Activated naive CD8-positive, alpha-beta T cell (primary cell): ENCODE measurements around the gene GPN1.
A peak's percentile ranks its signal among the peaks of the same experiment; 100 is the strongest.
"Not testable (repeated sequence)": the region's sequence is repeated elsewhere in the genome, so short reads cannot be mapped to it uniquely, and the experiment has no call there.

Experiments
- H3K27ac Mint-ChIP-seq: one replicate; pipeline ENCODE4 v1.8.0; 2021; ENCODE audit warnings: mixed read lengths
- H3K27me3 Mint-ChIP-seq: one replicate; pipeline ENCODE4 v1.8.0; 2021; ENCODE audit warnings: mixed read lengths
- H3K36me3 Mint-ChIP-seq: one replicate; pipeline ENCODE4 v1.8.0; 2021; ENCODE audit warnings: mixed read lengths
- H3K4me1 Mint-ChIP-seq: one replicate; pipeline ENCODE4 v1.8.0; 2021; ENCODE audit warnings: low read depth, mixed read lengths
- H3K4me3 Mint-ChIP-seq: one replicate; pipeline ENCODE4 v1.8.0; 2021; ENCODE audit warnings: mild to moderate bottlenecking, mixed read lengths
- H3K9me3 Mint-ChIP-seq: one replicate; pipeline ENCODE4 v1.8.0; 2021; ENCODE audit warnings: low read depth, mixed read lengths

Gene GPN1

DNA sequence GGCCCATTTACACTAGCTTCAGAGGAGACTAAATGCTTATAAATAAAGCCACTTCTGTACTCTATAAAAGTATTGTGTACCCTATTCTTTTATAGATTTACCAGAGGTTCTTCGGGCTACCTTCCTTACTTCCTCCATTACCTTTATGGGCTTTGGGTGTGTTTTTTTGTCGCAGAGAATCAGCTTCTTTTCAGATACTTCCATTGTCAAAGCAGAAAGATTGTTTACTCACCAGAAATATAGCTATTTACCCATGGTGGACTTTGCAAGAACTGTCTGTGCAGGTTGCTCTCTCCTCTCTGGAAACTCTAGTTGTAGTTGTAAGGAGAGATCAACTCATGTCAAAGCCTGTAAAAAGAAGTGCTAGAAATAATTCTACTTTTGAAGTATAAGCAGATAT is 14.9 kb upstream of the GPN1 start:
- Mint-ChIP-seq H3K4me3 (no peak overlapping the region), H3K4me1 (no peaks in the 10 kb centered on the region), H3K27ac (no peak overlapping the region), H3K9me3 (no peaks in the 10 kb centered on the region), H3K27me3 (no peaks in the 10 kb centered on the region), H3K36me3 (peaks cover 17% of the 10 kb centered on the region)

DNA sequence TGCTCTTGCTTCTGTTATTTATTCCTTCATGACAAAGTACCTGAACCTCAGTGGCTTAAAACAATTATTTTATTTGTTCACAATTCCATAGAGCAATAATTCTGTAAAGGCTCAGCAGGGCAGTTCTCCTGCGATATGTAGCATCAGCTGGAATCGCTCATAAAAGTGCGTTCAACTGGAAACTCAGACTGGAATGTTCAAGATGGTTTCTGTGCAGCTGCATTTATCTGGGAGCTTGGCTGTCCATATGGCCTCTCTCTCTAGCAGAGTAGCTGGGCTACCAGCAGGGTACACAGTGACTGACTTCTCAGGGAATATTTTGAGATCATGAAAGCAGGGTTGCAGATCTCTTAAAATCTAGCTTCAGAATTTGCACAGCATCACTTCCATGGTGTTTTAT is 13.5 kb upstream of the GPN1 start:
- Mint-ChIP-seq H3K27me3 (no peaks in the 10 kb centered on the region), H3K36me3 (peaks cover 17% of the 10 kb centered on the region), H3K4me1 (no peaks in the 10 kb centered on the region), H3K4me3 (no peak overlapping the region), H3K27ac (no peak overlapping the region), H3K9me3 (no peaks in the 10 kb centered on the region)

DNA sequence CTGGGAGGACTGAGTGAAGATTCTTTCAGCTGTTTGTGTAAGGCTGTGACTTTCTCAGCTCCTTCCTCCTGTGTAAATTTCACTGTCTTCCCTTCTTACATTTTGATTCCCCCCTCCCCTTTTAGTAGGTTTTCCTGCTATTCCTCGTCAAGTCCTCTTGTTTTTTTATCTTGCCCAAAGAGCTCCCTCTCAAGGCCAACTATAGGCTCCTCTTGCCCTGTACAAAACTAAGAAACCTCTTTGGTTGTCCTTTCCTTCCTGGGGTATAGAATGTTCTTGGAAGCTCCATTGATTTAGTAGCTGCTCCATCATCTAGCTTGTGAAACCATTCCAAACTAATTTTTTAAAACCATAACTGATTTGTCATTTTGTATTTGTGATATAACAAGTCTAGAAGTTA is 7.3 kb upstream of the GPN1 start:
- Mint-ChIP-seq H3K9me3 (no peaks in the 10 kb centered on the region), H3K27ac (peak overlapping the region; percentile 46), H3K36me3 (peaks cover 11% of the 10 kb centered on the region), H3K4me1 (no peaks in the 10 kb centered on the region), H3K4me3 (no peak overlapping the region), H3K27me3 (no peaks in the 10 kb centered on the region)

DNA sequence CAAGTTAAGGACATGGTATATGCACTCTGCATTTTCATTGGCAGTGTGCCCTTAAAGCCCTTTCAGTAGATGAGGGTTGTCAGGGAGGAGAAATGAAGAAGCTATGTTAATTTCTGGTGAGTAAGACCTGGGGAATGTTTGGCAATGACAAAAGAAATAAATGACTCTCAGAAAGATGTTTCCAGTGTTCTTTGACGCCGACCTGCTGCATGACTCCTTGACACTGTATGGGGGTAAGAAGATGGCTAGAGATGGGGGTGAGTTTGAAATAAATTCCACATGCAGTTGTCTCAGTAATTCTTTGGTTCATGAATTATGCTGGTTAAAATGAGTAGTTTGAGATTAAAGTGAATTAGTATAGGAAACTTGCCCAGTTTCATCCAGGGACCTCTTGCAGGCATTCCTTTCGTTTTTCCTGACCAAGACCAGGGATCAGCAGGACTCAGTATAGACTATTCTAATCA is 5.9 kb upstream of the GPN1 start:
- Mint-ChIP-seq H3K36me3 (peaks cover 4% of the 10 kb centered on the region), H3K4me3 (no peak overlapping the region), H3K9me3 (no peaks in the 10 kb centered on the region), H3K27ac (no peak overlapping the region), H3K4me1 (peaks cover 11% of the 10 kb centered on the region), H3K27me3 (no peaks in the 10 kb centered on the region)

DNA sequence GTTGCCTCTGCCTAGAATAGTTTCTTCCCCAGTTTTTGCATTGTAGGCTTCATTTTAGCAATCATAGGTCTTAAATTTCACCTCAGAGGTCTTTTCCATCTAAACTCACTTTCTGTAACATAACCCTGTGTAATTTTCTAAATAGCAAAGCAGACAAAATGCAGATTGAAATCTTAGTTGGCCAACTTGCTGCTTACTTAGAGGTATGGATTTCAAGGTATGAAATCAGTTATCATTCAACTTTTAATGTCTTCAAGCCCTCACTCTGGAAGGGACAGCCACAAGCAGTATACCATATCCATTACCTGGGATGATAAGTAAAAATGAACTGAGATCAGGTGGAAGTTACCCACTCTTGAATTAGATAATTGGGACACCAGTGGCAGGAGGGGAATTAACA is 3.9 kb upstream of the GPN1 start:
- Mint-ChIP-seq H3K27me3 (no peaks in the 10 kb centered on the region), H3K36me3 (peaks cover 2% of the 10 kb centered on the region), H3K4me3 (no peak overlapping the region), H3K27ac (peak overlapping the region; percentile 31), H3K4me1 (peaks cover 15% of the 10 kb centered on the region), H3K9me3 (no peaks in the 10 kb centered on the region)

DNA sequence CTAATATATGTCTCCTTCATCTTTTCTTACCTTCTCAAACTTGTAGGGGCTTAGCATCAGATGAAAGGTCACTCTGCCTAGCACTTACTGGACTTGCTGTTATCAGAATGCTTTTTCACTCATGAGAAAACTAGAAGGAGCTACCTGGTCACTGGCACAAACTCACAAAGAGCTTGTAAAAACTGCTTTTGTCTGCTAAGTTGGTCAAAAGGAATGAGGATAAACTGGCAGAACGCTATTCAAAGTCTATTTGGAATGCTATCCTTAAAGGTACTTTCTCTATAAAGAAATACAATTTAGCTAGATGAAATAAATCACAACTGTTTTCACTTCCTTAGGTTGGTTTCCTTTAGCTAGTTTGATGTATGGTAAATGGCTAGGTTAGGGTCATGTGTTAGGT is 2.5 kb upstream of the GPN1 start:
- H3K27ac Mint-ChIP-seq, H3K36me3 Mint-ChIP-seq, H3K4me3 Mint-ChIP-seq, H3K9me3 Mint-ChIP-seq, H3K27me3 Mint-ChIP-seq: not testable (repeated sequence)
- peaks cover 23% of the 10 kb centered on the region for H3K4me1 Mint-ChIP-seq

DNA sequence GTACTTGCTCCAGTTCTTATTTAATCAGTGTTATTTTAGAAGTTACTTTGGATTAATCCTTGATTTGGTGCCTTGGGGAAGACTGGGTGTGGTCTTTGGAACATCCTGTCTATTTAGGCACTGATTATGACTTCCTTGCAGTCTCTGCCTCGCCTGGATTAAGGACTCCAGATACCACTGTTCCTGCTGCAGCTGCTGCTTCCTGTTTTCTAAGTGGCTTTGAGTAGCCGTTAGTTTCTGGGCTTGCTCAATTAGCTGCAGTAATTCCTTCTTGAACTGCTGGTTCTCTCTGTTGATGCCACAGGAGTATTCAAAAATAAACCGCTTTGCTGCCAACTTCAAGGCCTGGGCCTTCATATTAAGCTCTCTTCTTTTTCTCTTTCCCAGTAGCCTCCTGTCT is 1.9 kb upstream of the GPN1 start:
- H3K4me3 Mint-ChIP-seq, H3K36me3 Mint-ChIP-seq, H3K27me3 Mint-ChIP-seq, H3K9me3 Mint-ChIP-seq, H3K27ac Mint-ChIP-seq: not testable (repeated sequence)
- H3K4me1 Mint-ChIP-seq: peaks cover 29% of the 10 kb centered on the region

DNA sequence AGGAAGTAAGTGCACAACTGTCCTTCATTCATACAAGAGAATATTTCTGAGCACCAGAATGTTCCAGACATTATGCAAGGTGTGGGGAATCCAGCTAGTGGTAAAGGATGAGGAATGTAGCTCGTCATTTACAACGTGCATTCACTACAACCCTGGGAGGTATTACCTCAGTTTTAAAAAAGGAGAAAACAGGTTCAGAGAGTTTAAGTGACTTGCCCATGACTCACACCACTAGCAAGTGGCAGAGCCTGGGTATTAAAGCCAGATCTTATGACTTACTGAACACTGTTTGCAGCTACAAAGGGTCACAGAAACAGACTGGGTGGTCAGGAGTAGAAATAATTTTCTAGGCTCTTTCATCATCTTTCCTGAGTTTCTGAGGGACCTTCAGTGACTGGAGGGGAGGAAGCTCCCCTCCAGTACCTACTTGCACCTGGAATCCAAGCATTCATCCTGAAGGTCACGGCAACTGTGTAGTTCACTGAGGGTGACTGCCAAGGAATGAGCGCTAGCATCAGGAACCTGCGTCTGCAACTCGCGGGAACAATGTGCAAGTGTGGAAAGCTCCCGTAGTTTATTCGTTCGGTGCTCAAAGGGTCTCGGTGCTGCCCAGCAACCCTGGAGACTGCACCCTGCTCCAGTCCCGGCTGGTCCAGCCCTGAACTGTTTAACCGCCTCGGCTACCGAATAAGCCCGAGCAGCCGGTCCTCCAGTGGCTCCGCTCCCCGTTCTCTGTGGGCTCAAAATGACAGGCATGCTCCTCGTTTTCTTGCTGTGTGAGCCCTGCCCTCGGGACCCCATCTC is 685 bp upstream of the GPN1 start:
- Mint-ChIP-seq H3K27ac (no peak overlapping the region), H3K4me3 (no peak overlapping the region), H3K27me3 (no peaks in the 10 kb centered on the region), H3K36me3 (peaks cover 9% of the 10 kb centered on the region), H3K9me3 (no peaks in the 10 kb centered on the region), H3K4me1 (peaks cover 36% of the 10 kb centered on the region)

DNA sequence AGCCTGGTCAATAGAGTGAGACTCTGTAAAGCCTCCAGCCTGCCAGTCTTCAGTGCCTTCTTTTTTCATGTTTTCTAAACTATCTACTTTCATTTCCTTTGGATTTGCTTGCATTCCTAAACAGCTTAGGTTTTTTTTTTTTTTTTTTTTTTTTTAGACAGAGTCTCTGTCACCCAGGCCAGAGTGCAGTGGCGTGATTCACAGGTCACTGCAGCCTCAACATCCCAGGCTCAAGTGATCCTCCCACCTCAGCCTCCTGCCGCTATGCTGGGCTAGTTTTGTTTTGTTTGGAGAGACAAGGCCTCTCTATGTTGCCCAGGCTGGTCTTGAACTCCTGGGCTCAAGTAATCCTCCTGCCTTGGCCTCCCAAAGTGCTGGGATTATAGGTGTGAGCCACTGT is 1.4 kb downstream of the GPN1 start:
- H3K27ac Mint-ChIP-seq: peak overlapping the region; percentile 46
- H3K4me1 Mint-ChIP-seq: peaks cover 39% of the 10 kb centered on the region
- H3K27me3 Mint-ChIP-seq, H3K9me3 Mint-ChIP-seq, H3K4me3 Mint-ChIP-seq: not testable (repeated sequence)
- peaks cover 17% of the 10 kb centered on the region for H3K36me3 Mint-ChIP-seq

DNA sequence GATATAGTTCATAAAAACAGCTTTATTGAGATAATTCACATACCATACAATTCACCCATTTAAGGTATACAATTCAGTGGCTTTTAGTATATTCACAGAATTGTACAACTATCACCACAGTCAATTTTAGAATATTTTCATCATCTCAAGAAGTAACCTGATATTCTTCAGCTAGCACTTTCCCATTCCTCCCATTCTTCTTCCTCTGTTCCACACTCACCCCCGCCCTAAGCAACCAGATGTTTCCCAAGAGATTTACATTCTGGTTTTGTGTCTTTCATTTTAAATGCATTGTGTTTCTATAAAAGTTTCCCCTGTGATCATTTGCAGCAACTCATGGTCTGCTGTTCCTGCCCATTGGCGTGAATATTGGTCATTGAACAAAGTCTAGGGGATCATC is 5.4 kb downstream of the GPN1 start:
- no peaks in the 10 kb centered on the region for H3K27me3 Mint-ChIP-seq
- no peak overlapping the region for H3K27ac Mint-ChIP-seq
- H3K9me3 Mint-ChIP-seq: no peaks in the 10 kb centered on the region
- H3K36me3 Mint-ChIP-seq: peaks cover 24% of the 10 kb centered on the region
- H3K4me1 Mint-ChIP-seq: peaks cover 49% of the 10 kb centered on the region
- H3K4me3 Mint-ChIP-seq: no peak overlapping the region

DNA sequence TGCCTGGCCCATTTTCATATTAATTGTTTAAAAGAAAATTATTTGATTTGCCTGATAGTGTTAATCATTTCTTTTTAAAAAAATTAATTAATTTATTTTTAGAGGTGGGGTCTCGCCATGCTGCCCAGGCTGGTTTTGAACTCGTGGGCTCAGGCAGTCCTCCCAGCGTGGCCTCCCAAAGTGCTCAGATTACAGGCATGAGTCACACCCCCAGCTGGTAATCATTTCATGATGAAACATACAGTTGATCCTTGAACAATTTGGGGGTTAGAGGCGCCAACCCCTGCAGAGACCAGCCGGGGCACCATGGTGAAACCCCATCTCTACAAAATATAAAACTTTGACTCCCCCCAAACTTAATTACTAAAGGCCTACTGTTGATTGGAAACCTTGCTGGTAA is 7.9 kb downstream of the GPN1 start:
- Mint-ChIP-seq H3K36me3 (peaks cover 27% of the 10 kb centered on the region), H3K27me3 (no peaks in the 10 kb centered on the region), H3K27ac (no peak overlapping the region), H3K4me1 (peaks cover 41% of the 10 kb centered on the region), H3K9me3 (no peaks in the 10 kb centered on the region), H3K4me3 (no peak overlapping the region)

DNA sequence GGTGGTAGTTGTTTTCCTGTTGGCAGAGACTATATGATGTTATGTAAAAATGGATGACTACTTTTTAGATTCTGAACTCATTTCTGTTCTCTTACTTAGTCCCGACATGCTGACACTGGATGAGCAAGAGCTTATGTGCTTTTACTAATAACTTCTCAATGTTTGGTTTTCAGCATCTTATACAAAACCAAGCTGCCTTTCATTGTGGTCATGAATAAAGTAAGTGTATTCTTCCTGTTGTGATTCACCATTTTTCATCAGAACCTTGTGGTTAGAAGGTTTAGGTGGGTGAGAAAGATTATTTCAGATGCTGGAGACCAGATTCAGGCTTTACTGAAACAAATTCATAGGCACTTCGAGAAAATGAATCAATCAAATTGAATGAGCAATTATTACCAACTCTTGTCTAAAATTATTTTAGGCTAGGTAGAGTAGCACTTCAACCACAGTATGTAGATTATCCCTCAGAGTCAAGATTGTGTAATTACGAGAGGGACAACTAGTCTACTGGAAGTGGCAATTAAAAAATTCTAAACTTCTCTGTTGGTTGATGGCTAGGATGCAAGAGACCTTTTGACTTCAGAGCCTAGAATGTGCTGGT is 9.3 kb downstream of the GPN1 start:
- no peaks in the 10 kb centered on the region for H3K27me3 Mint-ChIP-seq
- peak overlapping the region; percentile 98 for H3K27ac Mint-ChIP-seq
- peak overlapping the region; percentile 85 for H3K4me3 Mint-ChIP-seq
- H3K36me3 Mint-ChIP-seq: peaks cover 24% of the 10 kb centered on the region
- no peaks in the 10 kb centered on the region for H3K9me3 Mint-ChIP-seq
- H3K4me1 Mint-ChIP-seq: peaks cover 33% of the 10 kb centered on the region

DNA sequence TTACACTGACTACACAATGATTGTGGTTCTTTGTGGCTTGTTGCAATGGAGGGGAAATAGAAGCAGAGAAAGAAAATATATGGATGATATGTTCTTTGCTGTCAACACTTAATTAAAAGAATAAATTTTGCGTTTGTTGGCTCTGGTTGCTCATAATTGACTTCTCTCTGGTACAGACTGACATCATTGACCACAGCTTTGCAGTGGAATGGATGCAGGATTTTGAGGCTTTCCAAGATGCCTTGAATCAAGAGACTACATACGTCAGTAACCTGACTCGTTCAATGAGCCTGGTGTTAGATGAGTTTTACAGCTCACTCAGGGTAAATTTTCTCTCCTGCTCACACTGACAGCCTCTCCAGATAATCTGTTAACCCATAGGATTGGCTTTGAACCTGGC is 9.9 kb downstream of the GPN1 start:
- no peaks in the 10 kb centered on the region for H3K9me3 Mint-ChIP-seq
- H3K4me3 Mint-ChIP-seq: peak overlapping the region; percentile 85
- peaks cover 33% of the 10 kb centered on the region for H3K4me1 Mint-ChIP-seq
- H3K27me3 Mint-ChIP-seq: no peaks in the 10 kb centered on the region
- peaks cover 23% of the 10 kb centered on the region for H3K36me3 Mint-ChIP-seq
- peak overlapping the region; percentile 98 for H3K27ac Mint-ChIP-seq

DNA sequence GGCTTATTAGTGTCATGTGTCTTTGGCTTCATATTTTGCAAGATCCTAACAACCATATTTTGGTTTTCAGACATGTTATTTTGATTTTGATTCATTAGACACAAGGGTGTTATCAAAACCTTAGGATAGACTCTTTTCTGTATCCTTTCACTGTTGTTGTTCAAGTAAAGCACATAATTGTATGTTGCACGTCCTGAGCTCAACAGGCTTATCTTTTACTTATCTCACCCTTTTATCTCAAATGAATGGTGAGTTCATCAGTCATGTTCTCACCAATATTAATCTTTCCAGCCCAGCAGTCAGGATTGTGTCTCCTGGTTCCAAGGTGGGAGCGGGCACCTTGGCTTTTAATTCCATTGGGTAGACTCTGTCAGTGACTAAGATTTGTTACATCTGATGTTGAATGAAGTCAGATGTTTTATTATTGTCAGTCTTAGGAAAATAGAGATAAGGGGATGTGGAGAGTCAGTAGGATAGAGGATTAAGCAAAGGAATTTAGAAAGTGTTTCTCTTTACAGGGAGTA is 11.9 kb downstream of the GPN1 start:
- peaks cover 16% of the 10 kb centered on the region for H3K36me3 Mint-ChIP-seq

DNA sequence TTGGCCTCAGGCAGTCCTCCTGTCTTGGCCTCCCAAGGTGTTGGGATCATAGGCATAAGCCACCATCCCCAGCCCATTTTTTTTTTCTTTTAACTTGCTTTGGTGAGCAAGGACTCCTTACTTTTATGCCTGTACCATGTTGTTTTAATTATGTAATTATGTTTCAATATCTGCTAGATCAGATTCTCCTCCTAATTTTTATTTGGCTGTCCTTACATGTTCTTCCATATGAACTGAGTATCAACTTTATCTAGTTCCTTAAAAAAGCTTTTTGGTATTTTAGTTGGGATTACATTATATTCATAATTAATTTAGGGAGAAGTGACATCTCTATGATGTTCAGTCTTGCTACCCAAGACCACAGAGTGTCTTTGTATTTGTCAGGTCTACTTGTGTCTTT is 16.3 kb downstream of the GPN1 start:
- Mint-ChIP-seq H3K9me3 (no peaks in the 10 kb centered on the region), H3K27ac (no peak overlapping the region), H3K4me3 (no peak overlapping the region), H3K27me3 (no peaks in the 10 kb centered on the region), H3K36me3 (peaks cover 9% of the 10 kb centered on the region), H3K4me1 (peaks cover 3% of the 10 kb centered on the region)

More for the DNA sequence above, 11.9 kb downstream of the GPN1 start:
- H3K4me3 Mint-ChIP-seq: no peak overlapping the region
- peak overlapping the region; percentile 46 for H3K27ac Mint-ChIP-seq
- H3K4me1 Mint-ChIP-seq: peaks cover 28% of the 10 kb centered on the region
- no peaks in the 10 kb centered on the region for H3K9me3 Mint-ChIP-seq
- no peaks in the 10 kb centered on the region for H3K27me3 Mint-ChIP-seq
